A549 treated with AZD9567 at 1 μM for 4 hours (cell line): ENCODE data around the gene TSN. TPM values are rescaled to one million over a fixed set of nuclear protein-coding genes. Genes with fewer than 3 reads are reported as not detected.

Experiments used
- total RNA-seq: library from RNA; stranded (reverse); fragments of 200-300 nt; extraction: Qiagen RNA extraction; gene quantifications from 5 replicates; pipeline ENCODE4 v1.2.3, GENCODE V29; 2022; ENCODE audit not compliant: insufficient read depth

TSN gene
- 59.8 to 68.0 TPM (median 61.5 TPM) in 5 replicates for total RNA-seq

DNA sequence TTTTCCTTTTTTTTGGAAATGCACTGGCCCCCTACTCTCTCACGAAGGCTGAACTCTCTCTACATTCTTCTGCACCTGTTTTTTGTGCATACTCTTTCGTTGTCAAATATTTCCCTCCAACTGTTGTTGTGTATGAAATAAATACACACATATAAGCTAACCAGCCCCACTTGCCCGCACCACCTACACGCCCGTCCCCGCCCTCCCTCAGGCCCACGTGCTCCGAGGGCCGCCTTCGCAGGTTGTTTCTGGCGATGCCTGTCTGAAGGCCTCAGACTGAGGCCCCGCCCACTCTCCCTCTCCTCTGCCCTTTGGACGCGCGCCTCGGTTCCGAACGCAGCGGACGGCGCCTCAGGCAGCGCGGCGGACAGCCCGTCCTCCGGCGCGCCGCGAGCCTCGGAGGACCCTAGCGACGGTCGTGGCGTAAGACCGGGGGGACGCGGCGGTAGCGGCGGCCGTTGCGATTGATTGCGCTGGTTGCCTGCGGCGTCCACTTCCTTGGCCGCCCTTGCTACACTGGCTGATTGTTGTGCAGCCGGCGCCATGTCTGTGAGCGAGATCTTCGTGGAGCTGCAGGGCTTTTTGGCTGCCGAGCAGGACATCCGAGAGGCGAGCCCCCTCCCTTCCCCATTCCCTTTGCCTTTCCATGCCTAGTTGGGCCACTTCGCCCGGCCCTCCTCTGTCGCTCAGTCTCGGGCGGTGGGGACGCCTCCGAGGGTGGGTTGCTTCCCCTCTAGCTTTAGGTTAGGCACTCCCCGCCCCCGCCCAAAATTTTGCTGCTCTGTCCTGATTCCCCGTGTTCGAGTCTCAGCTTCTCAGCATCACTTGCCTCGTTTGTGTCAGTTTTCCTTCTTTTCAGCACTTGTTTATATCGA, at the start of gene TSN:
TSN (plus strand) TSS at position 415 of the 875 bp plus-strand sequence; CDS start at position 544, 129 bp downstream.

DNA sequence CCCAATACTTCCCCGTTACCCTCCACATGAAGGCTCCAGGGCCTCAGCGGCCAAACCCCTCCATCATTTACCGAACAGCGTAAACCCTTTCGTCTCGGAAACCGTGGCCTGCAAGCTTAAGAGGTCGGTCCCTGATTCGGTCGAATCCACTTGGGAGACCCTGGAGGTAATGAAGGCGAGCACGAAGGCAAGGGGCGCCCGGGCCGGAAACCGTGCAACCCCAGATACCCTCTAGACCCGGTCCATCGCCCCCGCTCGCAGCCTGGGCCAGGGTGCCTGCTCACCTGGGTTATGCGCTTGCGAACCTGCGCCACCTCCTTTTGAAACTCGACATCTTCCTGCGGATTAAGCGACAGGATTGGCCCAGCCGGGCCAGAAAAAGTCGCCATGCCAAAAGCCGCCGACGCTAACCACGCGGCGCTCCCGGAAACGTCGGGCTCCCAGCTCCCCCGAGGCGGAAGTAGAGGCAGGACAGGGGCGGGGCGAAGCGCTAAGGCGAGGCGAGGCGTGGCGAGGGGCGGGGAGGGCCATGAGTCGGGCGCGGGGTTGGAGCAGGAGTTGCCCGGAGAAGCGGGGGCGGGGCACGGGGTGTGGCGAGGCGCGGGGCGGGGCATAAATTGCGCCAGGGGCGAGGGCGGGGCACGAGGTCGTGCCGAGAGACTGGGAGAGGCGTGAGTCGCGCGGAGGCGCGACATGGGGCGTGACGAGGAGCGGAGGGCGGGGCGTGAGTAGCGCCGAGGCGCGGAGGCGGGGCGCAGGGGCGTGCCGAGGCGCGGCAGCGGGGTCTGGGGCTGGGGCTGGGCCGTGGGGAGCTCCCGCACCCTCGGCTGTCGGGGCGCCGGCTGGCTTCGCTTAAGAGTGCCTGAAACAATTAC, 18.8 kb upstream of the TSN start, which contains the start of gene NIFK:
NIFK (minus strand) TSS at position 414 of the 875 bp plus-strand sequence; CDS start at position 389, 25 bp downstream.

Other genes with a start within 250 kb of the TSN start
- gene RNU4ATAC, start 224.8 kb upstream of the TSN start, total RNA-seq, result not detected in 5 replicates
- gene CLASP1, start 106.2 kb upstream of the TSN start, total RNA-seq, result 14.7 to 19.0 TPM (median 18.0 TPM) in 5 replicates
- gene NIFK, start 18.8 kb upstream of the TSN start, total RNA-seq, result 67.8 to 78.0 TPM (median 70.4 TPM) in 5 replicates